H1 (cell line): ENCODE measurements around the gene MPST. TPM values are rescaled to one million over a fixed set of nuclear protein-coding genes. Genes with fewer than 3 reads are reported as not detected.

ENCODE experiments used
- CTCF ChIA-PET: fragments of 300-600 bp; sonication (Branson Sonifier 250); formaldehyde crosslinking; loops from one replicate; lab custom pipeline; 2021; ENCODE audit not compliant: partially characterized antibody; lab: Charles Lee
- POLR2A ChIA-PET: fragments of 300-600 bp; sonication (Branson Sonifier 250); formaldehyde crosslinking; loops from one replicate; lab custom pipeline; 2021; ENCODE audit warnings: inconsistent platforms; ENCODE audit not compliant: partially characterized antibody; lab: Charles Lee
- DNase-seq, 2 experiments: peaks; one replicate each; pipeline versions ENCODE4 v3.0.0 to v3.0.0-alpha.2; 2010 to 2022; ENCODE audit warnings: low spot score in 2 of 2, low read depth in 1 of 2, mixed read lengths in 1 of 2
- FAIRE-seq: peaks from 2 replicates; lab custom pipeline; 2011; peaks lifted over from hg19 to GRCh38; lab: Jason Lieb, UNC
- H2AFZ ChIP-seq: 2 replicates; pipeline ENCODE4 v1.8.1; 2012; ENCODE audit warnings: low read length, inconsistent platforms
- H2AK5ac ChIP-seq: 2 replicates; pipeline ENCODE4 v1.6.1; 2013; ENCODE audit warnings: low read depth, low read length
- H2BK120ac ChIP-seq: replicated peaks from 2 replicates; pipeline ENCODE3; 2013; ENCODE audit warnings: low read depth, low read length, inconsistent platforms
- H2BK12ac ChIP-seq: 2 replicates; pipeline ENCODE4 v1.6.1; 2013; ENCODE audit warnings: low read depth, low read length
- H2BK15ac ChIP-seq: 2 replicates; pipeline ENCODE4 v1.6.1; 2013; ENCODE audit warnings: low read length
- H2BK20ac ChIP-seq: 2 replicates; pipeline ENCODE4 v1.6.1; 2013; ENCODE audit warnings: low read length
- H2BK5ac ChIP-seq: 2 replicates; pipeline ENCODE4 v1.6.1; 2013; ENCODE audit warnings: low read depth, low read length
- H3K14ac ChIP-seq: 2 replicates; pipeline ENCODE4 v1.6.1; 2013; ENCODE audit warnings: inconsistent platforms; ENCODE audit not compliant: insufficient read length
- H3K18ac ChIP-seq: 2 replicates; pipeline ENCODE4 v1.6.1; 2013; ENCODE audit warnings: low read length; ENCODE audit errors: extremely low read depth
- H3K23ac ChIP-seq: 2 replicates; pipeline ENCODE4 v1.6.1; 2013; ENCODE audit warnings: inconsistent platforms; ENCODE audit not compliant: insufficient read length
- H3K23me2 ChIP-seq: 2 replicates; pipeline ENCODE4 v1.6.1; 2013; ENCODE audit warnings: low read depth, low read length
- H3K27ac ChIP-seq: 2 replicates; pipeline ENCODE4 v1.6.1; 2011; ENCODE audit warnings: low read depth, low read length, inconsistent platforms
- H3K27me3 ChIP-seq, 4 experiments: replicated peaks in 1 of 4; 1 replicate in 1 of 4; 2 replicates in 3 of 4; pipeline versions ENCODE4 v1.6.1 to v1.8.1; 2011 to 2013; ENCODE audit warnings: low read length in 3 of 4, mild to moderate bottlenecking in 3 of 4, inconsistent platforms in 2 of 4, mixed read lengths in 2 of 4, moderate library complexity in 1 of 4; ENCODE audit not compliant: control insufficient read depth in 3 of 4, insufficient read depth in 3 of 4; ENCODE audit errors: extremely low read depth in 1 of 4
- H3K36me3 ChIP-seq, 4 experiments: 2 replicates each; pipeline versions ENCODE4 v1.6.1 to v1.8.1; 2011 to 2013; ENCODE audit warnings: mild to moderate bottlenecking in 4 of 4, low read length in 3 of 4, moderate library complexity in 2 of 4, control low read depth in 1 of 4, inconsistent platforms in 1 of 4; ENCODE audit not compliant: insufficient read depth in 4 of 4, control insufficient read depth in 2 of 4
- H3K4ac ChIP-seq: replicated peaks from 2 replicates; pipeline ENCODE3; 2013; ENCODE audit warnings: low read length, low read depth, mixed read lengths, inconsistent platforms; ENCODE audit not compliant: insufficient read length
- H3K4me1 ChIP-seq, 4 experiments: replicated peaks in 1 of 4; 1 replicate in 1 of 4; 2 replicates in 3 of 4; pipeline versions ENCODE4 v1.6.1 to v1.8.1; 2011 to 2013; ENCODE audit warnings: low read length in 3 of 4, inconsistent platforms in 2 of 4, mixed read lengths in 1 of 4; ENCODE audit not compliant: insufficient read depth in 4 of 4, control insufficient read depth in 3 of 4
- H3K4me2 ChIP-seq, 2 experiments: 2 replicates each; pipeline versions ENCODE4 v1.6.1 to v1.8.1; 2011 to 2013; ENCODE audit warnings: low read depth in 2 of 2, low read length in 2 of 2, control low read depth in 1 of 2, inconsistent platforms in 1 of 2, mild to moderate bottlenecking in 1 of 2; ENCODE audit not compliant: insufficient read depth in 1 of 2
- H3K4me3 ChIP-seq, 4 experiments: fragments of 200-600, 300-600 bp in 1 of 4; sonication (generic), shearing (Covaris generic), sonication (Bioruptor Twin) in 1 of 4; 2 replicates each; pipeline versions ENCODE4 v1.5.1 to v1.8.1; 2011 to 2016; ENCODE audit warnings: low read length in 4 of 4, low read depth in 3 of 4, control low read depth in 2 of 4, inconsistent platforms in 2 of 4, mild to moderate bottlenecking in 2 of 4, mixed read lengths in 1 of 4, moderate library complexity in 1 of 4; ENCODE audit not compliant: insufficient read depth in 2 of 4; ENCODE audit errors: extremely low read depth in 1 of 4
- H3K56ac ChIP-seq: replicated peaks from 2 replicates; pipeline ENCODE3; 2013; ENCODE audit warnings: low read depth, mild to moderate bottlenecking, mixed read lengths, low read length, inconsistent platforms; ENCODE audit not compliant: insufficient read length
- H3K79me1 ChIP-seq: 2 replicates; pipeline ENCODE4 v1.6.1; 2013; ENCODE audit warnings: low read depth, low read length, control low read depth
- H3K79me2 ChIP-seq, 2 experiments: 2 replicates each; pipeline versions ENCODE4 v1.6.1 to v1.8.1; 2012 to 2013; ENCODE audit warnings: low read length in 2 of 2, mild to moderate bottlenecking in 2 of 2, inconsistent platforms in 1 of 2; ENCODE audit not compliant: insufficient read depth in 2 of 2, control insufficient read depth in 1 of 2
- H3K9ac ChIP-seq, 4 experiments: replicated peaks in 1 of 4; 1 replicate in 1 of 4; 2 replicates in 3 of 4; pipeline versions ENCODE4 v1.6.1 to v1.8.1; 2011 to 2013; ENCODE audit warnings: low read depth in 3 of 4, low read length in 3 of 4, control low read depth in 2 of 4, mild to moderate bottlenecking in 2 of 4, moderate library complexity in 2 of 4, inconsistent platforms in 1 of 4; ENCODE audit errors: extremely low read depth in 1 of 4
- H3K9me3 ChIP-seq, 2 experiments: 2 replicates each; pipeline versions ENCODE4 v1.6.1 to v1.8.1; 2012 to 2013; ENCODE audit warnings: mild to moderate bottlenecking in 2 of 2, moderate library complexity in 2 of 2, control low read depth in 1 of 2, inconsistent platforms in 1 of 2, low read depth in 1 of 2, low read length in 1 of 2, mixed read lengths in 1 of 2; ENCODE audit not compliant: insufficient read depth in 2 of 2
- H4K20me1 ChIP-seq, 2 experiments: replicated peaks in 1 of 2; 2 replicates each; pipeline versions ENCODE3 to v1.8.1; 2011 to 2013; ENCODE audit warnings: inconsistent platforms in 2 of 2, low read length in 2 of 2, mild to moderate bottlenecking in 1 of 2; ENCODE audit not compliant: insufficient read depth in 2 of 2, control insufficient read depth in 1 of 2
- H4K5ac ChIP-seq: 2 replicates; pipeline ENCODE4 v1.6.1; 2013; ENCODE audit warnings: low read length, low read depth, mixed read lengths, inconsistent platforms; ENCODE audit not compliant: insufficient read length
- H4K8ac ChIP-seq: 2 replicates; pipeline ENCODE4 v1.8.0; 2013; ENCODE audit warnings: mild to moderate bottlenecking, moderate library complexity, low read length, inconsistent platforms; ENCODE audit not compliant: insufficient read depth; ENCODE audit errors: extremely low read depth
- H4K91ac ChIP-seq: replicated peaks from 2 replicates; pipeline ENCODE3; 2013; ENCODE audit warnings: low read length, mixed read lengths, inconsistent platforms; ENCODE audit not compliant: insufficient read length
- BACH1 ChIP-seq: IDR thresholded peaks from 2 replicates; pipeline ENCODE4 v1.6.1; 2012; ENCODE audit warnings: low read length, improper control_type of control experiment
- HDAC2 ChIP-seq, 2 experiments: fragments of 300-600 bp in 1 of 2; sonication (generic) in 1 of 2; IDR thresholded peaks; 2 replicates each; pipeline ENCODE4 v1.6.1; 2011 to 2012; ENCODE audit warnings: low read depth in 2 of 2, low read length in 2 of 2, mild to moderate bottlenecking in 2 of 2, moderate library complexity in 2 of 2, borderline replicate concordance in 1 of 2, inconsistent platforms in 1 of 2
- RFX5 ChIP-seq: IDR thresholded peaks from 2 replicates; pipeline ENCODE4 v1.6.1; 2011; ENCODE audit warnings: low read depth, low read length, improper control_type of control experiment, borderline replicate concordance
- SP1 ChIP-seq: IDR thresholded peaks from 2 replicates; pipeline ENCODE4 v1.6.1; 2011; ENCODE audit warnings: low read depth, low read length
- SP2 ChIP-seq: IDR thresholded peaks from 2 replicates; pipeline ENCODE4 v1.6.1; 2012; ENCODE audit warnings: mild to moderate bottlenecking, low read length, inconsistent platforms
- TAF1 ChIP-seq: IDR thresholded peaks from 2 replicates; pipeline ENCODE4 v1.6.1; 2011; ENCODE audit warnings: mild to moderate bottlenecking, low read depth, low read length
- WGBS, 2 experiments: shearing (Covaris generic) in 1 of 2; methylation state at CpG; one replicate each; pipeline versions ENCODE4 v1.1.6 to v1.1.7; 2013 to 2015; ENCODE audit warnings: low lambda C conversion rate in 2 of 2, mixed read lengths in 2 of 2, inconsistent platforms in 1 of 2, low coverage in 1 of 2, missing lambda C conversion rate in 1 of 2; ENCODE audit not compliant: insufficient replicate concordance in 2 of 2, insufficient coverage in 1 of 2, insufficient read length in 1 of 2; ENCODE audit errors: extremely low coverage in 1 of 2, missing lambda C conversion rate in 1 of 2; 5-methylcytosine and 5-hydroxymethylcytosine counted together
- polyA plus RNA-seq, 7 experiments: library from polyadenylated mRNA; depleted of rRNA in 3 of 7; stranded (reverse) in 5 of 7; unstranded in 2 of 7; fragments of >200 nt in 5 of 7; fragments of 200-250 nt in 2 of 7; gene quantifications; 1 replicate in 5 of 7; 2 replicates in 1 of 7; 4 replicates in 1 of 7; pipeline versions ENCODE4 v1.2.1 to v1.2.3, GENCODE V29; 2011 to 2013; ENCODE audit warnings: missing spikeins in 2 of 7, mixed read lengths in 2 of 7
- total RNA-seq: library from RNA; stranded (reverse); fragmentation: NEBNext Ultra II Directional; extraction: Animal tissue kit (Norgen Biotek cat#: 25700); gene quantifications from 2 replicates; pipeline ENCODE4 v1.2.1, GENCODE V29; 2021
- TF ChIP-seq, protein P1 (sequence below), 3 experiments: IDR thresholded peaks; 1 replicate in 2 of 3; 2 replicates in 1 of 3; pipeline versions ENCODE4 v1.5.1 to v1.6.1; 2011; ENCODE audit warnings: low read length in 3 of 3, mild to moderate bottlenecking in 3 of 3, inconsistent platforms in 2 of 3, low read depth in 1 of 3, moderate library complexity in 1 of 3; ENCODE audit not compliant: insufficient read depth in 1 of 3; ENCODE audit errors: control extremely low read depth in 1 of 3
- TF ChIP-seq, protein P2 (sequence below): IDR thresholded peaks from 2 replicates; pipeline ENCODE4 v1.6.1; 2012; ENCODE audit warnings: inconsistent platforms
- TF ChIP-seq, protein P3 (sequence below): IDR thresholded peaks from 2 replicates; pipeline ENCODE4 v1.6.1; 2011; ENCODE audit warnings: low read depth, mild to moderate bottlenecking, low read length; ENCODE audit not compliant: insufficient read depth

The MPST gene
- total and polyA plus RNA-seq, 2 of the 8 experiments (the other 6 are each of a cell fraction or from before 2014, with no cell fraction given): 86.0 to 124 TPM

DNA sequence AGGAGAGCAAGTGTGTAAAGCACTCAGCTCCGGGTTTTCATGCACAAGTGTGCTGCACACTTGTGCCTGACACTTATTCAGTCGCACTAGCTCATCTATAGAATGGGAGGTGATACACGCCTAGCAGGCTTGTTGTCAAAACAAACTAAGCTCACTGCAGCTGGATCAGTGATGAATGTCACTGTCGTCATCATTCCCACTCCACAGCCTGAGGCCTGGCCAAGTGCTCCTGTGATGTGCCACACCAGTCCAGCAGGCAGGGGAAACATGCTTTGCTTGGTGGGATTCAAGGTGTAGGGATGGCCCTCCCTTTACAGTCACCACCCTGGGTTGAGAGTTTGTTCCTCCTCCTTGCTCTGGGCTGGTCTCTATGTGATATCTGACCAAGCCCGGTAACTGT, 6.8 kb downstream of the MPST start:
- Histone ChIP-seq H3K18ac (no peak overlapping the region), H3K4me1 (peaks cover 0 to 11% (median 4%) of the 10 kb centered on the region in 4 experiments; a peak in 4 of 7 replicates), H3K23me2 (no peaks in the 10 kb centered on the region), H2BK5ac (no peak overlapping the region), H3K79me2 (peaks cover 0 to 8% of the 10 kb centered on the region in 2 experiments; a peak in 1 of 4 replicates), H3K4me2 (no peak overlapping the region), H3K56ac (no peak overlapping the region), H4K5ac (no peak overlapping the region), H3K9me3 (no peaks in the 10 kb centered on the region), H4K8ac (no peak overlapping the region; the same call in 1 of the 2 replicates), H4K20me1 (peaks cover 10 to 28% of the 10 kb centered on the region in 2 experiments), H3K14ac (no peak overlapping the region), H3K4me3 (no peak overlapping the region), H3K36me3 (peaks cover 3 to 51% (median 21%) of the 10 kb centered on the region in 4 experiments), H2BK12ac (no peak overlapping the region), H3K27ac (no peak overlapping the region), H3K23ac (no peak overlapping the region), H2BK20ac (no peak overlapping the region), H3K4ac (no peak overlapping the region), H2BK15ac (no peak overlapping the region), H4K91ac (peak overlapping the region; percentile 8), H3K79me1 (peaks cover 10% of the 10 kb centered on the region), H3K27me3 (no peaks in the 10 kb centered on the region), H2BK120ac (no peak overlapping the region), H3K9ac (no peak overlapping the region), H2AFZ (no peak overlapping the region), H2AK5ac (no peak overlapping the region)
- FAIRE-seq (no peak), DNase-seq (no peak)
- 94% methylated on average over 5 of the region's 5 CpGs; no CpG with 5 or more reads in 1 of the 2 experiments for WGBS, 2 experiments
- ChIA-PET CTCF (interaction anchor here (0.8 to 1.9 kb wide), 5 partner anchors 11 to 456 kb away, joined by 3 to 6 read pairs (median 4); no protein-coding TSS in a partner anchor), POLR2A (interaction anchor here (0.6 to 2.4 kb wide), 7 partner anchors 9 to 250 kb away, joined by 3 to 8 read pairs (median 3); partner anchors contain the start of gene IFT27)
- TF ChIP-seq SP2: no peak
- no peak for TF ChIP-seq BACH1
- TF ChIP-seq SP1: no peak
- TF ChIP-seq, protein P1, sequence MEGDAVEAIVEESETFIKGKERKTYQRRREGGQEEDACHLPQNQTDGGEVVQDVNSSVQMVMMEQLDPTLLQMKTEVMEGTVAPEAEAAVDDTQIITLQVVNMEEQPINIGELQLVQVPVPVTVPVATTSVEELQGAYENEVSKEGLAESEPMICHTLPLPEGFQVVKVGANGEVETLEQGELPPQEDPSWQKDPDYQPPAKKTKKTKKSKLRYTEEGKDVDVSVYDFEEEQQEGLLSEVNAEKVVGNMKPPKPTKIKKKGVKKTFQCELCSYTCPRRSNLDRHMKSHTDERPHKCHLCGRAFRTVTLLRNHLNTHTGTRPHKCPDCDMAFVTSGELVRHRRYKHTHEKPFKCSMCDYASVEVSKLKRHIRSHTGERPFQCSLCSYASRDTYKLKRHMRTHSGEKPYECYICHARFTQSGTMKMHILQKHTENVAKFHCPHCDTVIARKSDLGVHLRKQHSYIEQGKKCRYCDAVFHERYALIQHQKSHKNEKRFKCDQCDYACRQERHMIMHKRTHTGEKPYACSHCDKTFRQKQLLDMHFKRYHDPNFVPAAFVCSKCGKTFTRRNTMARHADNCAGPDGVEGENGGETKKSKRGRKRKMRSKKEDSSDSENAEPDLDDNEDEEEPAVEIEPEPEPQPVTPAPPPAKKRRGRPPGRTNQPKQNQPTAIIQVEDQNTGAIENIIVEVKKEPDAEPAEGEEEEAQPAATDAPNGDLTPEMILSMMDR (IDR thresholded peaks at IDR 0.05; ENCODE audit: control extremely low read depth in 1 of 3, insufficient read depth in 1 of 3, low read depth in 1 of 3, low read length in 3 of 3): no peak
- TF ChIP-seq, protein P2, sequence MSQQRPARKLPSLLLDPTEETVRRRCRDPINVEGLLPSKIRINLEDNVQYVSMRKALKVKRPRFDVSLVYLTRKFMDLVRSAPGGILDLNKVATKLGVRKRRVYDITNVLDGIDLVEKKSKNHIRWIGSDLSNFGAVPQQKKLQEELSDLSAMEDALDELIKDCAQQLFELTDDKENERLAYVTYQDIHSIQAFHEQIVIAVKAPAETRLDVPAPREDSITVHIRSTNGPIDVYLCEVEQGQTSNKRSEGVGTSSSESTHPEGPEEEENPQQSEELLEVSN: no peak
- TF ChIP-seq, protein P3, sequence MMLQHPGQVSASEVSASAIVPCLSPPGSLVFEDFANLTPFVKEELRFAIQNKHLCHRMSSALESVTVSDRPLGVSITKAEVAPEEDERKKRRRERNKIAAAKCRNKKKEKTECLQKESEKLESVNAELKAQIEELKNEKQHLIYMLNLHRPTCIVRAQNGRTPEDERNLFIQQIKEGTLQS: no peak
- TF ChIP-seq RFX5: no peak
- no peak for TF ChIP-seq HDAC2 (IDR thresholded peaks at IDR 0.05; ENCODE audit: borderline replicate concordance in 1 of 2, low read depth in 2 of 2, low read length in 2 of 2)
- TF ChIP-seq TAF1: no peak
